ENCODE results near the gene GLS.
A peak's percentile ranks its signal among the peaks of the same experiment; 100 is the strongest.

Gene GLS

DNA sequence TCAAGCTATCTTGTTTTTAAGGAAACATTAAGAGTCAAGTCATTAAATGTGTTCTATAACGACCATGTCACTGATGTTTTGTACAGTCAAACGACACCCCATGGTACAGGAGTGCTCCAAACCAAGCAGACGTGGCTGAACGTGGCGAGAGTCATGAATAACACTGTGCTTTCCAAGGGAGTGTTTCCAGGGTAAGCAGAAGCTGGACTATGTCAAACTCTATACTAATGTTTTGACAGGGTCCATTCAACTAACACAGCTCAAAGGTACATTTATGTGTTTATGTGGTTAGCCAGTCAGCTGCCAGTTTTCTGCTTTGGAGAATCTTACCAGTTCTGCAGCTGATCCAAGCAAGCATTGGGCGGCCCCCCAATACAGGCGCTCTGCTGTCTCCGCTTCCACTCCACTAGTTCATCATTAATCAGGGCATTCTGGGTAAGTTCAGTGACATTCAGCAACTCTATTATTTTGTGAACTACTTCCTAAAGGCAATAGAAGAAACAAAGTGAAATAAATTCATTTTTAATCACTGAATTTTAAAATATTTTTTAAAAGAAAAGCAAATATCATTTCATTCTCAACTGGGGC lies 117.0 kb downstream of the GLS start:
- no peak for FAIRE-seq

GRCh38 chr2:190999058-190999457 lies 118.4 kb downstream of the GLS start:
- FAIRE-seq, result no peak

DNA sequence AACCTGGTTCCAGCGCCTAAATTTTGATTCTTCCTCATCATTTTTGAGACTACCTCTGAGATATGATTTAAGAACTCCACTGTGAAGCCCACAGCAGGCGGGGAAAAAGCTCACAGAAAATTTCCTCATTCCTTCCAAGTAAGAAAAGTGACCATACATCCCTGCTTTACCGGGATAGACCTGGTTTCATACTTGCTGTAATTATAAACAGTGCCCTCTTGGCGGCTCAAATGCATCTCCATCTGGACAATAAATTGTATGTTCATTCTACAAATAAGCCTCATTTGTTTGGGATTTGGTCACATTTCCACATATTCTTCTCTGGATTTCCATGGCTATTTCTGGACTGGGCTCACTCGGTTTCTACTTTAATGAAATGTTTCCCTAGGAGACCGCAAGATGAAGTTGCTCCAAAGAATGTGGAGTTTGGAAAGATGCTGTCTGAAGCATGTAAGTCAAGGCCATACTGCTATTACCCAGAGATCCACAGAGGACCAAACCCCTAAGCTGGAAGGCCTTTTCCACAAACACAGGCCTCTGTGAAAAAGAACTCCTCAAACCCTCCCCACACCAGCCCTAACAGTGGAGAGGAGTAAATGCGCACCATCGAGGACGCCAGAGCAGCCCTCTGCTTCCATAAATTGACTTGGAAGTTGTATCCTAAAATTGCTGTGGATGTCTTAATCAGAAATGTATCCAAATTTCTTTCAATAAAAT lies 119.5 kb downstream of the GLS start:
- no peak for FAIRE-seq

- no peak for FAIRE-seq
These were observed 120.4 kb downstream of the GLS start for GRCh38 chr2:191001032-191001431.

- no peak for FAIRE-seq
These were observed 121.0 kb downstream of the GLS start for GRCh38 chr2:191001624-191002023.

- FAIRE-seq, result no peak
These were observed 123.0 kb downstream of the GLS start for GRCh38 chr2:191003405-191004309.

GRCh38 chr2:191006297-191006696 lies 125.7 kb downstream of the GLS start:
- FAIRE-seq, result no peak

- FAIRE-seq, result no peak
These were observed 126.6 kb downstream of the GLS start for GRCh38 chr2:191006997-191007783.

DNA sequence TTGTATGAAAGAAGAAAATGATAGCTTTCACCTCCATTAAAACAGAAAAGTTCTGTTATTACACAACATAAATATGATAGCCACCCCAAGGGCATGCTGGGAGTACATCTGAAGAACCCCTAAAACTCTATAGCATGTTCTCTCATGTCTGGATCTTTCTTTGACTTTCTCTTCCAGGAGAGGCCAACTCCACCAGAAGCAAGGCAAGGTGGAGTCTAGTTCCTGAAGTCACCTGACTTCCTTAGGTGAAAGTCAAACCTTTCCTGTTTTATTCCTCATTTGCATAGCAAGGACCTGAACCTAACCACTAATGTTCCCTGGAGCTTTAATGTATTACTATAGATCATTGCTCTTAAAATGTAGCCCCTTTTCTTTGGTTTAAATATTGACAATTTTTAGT lies 127.7 kb downstream of the GLS start:
- FAIRE-seq, result no peak

GRCh38 chr2:191009541-191010374 lies 129.1 kb downstream of the GLS start:
- no peak for FAIRE-seq

GRCh38 chr2:191010887-191011885 lies 130.6 kb downstream of the GLS start:
- FAIRE-seq, result no peak

- no peak for FAIRE-seq
These were observed 131.7 kb downstream of the GLS start for GRCh38 chr2:191012346-191012745.

GRCh38 chr2:191012845-191013681 lies 132.4 kb downstream of the GLS start:
- FAIRE-seq, result no peak

- FAIRE-seq, result no peak
These were observed 133.0 kb downstream of the GLS start for GRCh38 chr2:191013682-191013931.

DNA sequence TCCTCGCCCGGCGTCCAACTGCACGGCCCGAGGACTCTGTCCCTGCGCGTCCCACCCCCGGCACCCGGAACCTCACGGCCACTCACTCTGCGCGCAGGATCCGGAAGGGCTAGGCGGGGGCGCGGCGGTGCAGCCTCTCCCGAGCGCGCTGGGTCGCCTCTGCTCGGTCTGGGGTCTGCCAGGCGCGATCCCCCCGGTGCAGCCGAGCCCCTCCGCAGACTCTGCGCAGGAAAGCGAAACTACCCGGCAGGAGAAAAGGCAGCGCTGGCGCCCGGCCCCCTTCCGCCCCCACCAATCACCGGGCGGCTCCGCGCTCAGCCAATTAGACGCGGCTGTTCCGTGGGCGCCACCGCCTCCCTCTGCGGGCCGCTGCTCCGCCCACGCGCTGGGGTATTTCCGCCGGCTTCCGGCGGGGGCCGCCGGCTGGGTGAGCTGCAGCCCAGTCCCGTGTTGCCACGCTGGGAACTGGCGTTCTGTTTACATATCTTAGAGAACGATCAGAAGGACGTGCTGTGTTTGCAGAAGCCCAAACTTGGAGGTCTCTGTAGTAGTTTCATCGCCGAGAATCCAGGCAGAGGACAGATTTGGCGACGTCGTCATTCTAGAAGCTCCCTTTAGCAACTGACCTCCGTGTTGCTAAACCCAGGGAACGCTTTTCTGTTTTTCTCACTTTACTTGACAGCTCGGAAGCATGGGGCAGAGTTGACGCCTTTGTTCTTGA lies 133.5 kb downstream of the GLS start, which contains the start of gene STAT1:
Gene STAT1 (minus strand): TSS at position 240 of the 721 bp plus-strand sequence. CDS start 4,168 bp downstream, outside the sequence.
- peak; percentile 57 for FAIRE-seq

DNA sequence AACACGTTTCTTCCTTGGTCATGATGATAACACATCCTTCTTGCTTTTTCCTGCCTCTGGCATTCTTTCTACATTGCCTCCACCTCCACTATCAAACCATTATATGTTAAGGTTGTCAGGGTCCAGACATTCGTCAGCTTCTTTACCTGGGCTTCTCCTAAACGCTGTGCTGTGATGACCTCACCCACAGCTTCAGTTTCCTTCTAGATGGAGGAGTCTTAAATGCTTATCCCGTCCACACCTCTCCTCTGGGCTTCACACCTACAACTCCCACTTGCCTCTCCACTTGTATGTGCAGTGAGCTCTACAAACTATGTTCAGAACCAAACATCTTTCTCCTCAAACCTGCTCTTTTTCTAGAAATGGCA lies 134.0 kb downstream of the GLS start:
- no peak for FAIRE-seq

Measured in G401.6 (cell line).